Measurements from ENCODE around the gene ACSF3.
"Not testable (repeated sequence)": the region's sequence is repeated elsewhere in the genome, so short reads cannot be mapped to it uniquely, and the experiment has no call there.

The ACSF3 gene

GRCh38 chr16:89073346-89074071 is 20.1 kb upstream of the ACSF3 start:
- ATAC-seq, result no peak

- ATAC-seq, result not testable (repeated sequence)
Observed at GRCh38 chr16:89074072-89074674, 19.5 kb upstream of the ACSF3 start.

GRCh38 chr16:89074803-89075688 is 18.6 kb upstream of the ACSF3 start:
- no peak for ATAC-seq

- no peak for ATAC-seq
Observed at GRCh38 chr16:89076159-89076558, 17.5 kb upstream of the ACSF3 start.

GRCh38 chr16:89077076-89077475 is 16.6 kb upstream of the ACSF3 start:
- ATAC-seq, result no peak

GRCh38 chr16:89078172-89078571 is 15.5 kb upstream of the ACSF3 start:
- no peak for ATAC-seq

GRCh38 chr16:89079434-89079980 is 14.1 kb upstream of the ACSF3 start:
- no peak for ATAC-seq

GRCh38 chr16:89080196-89080853 is 13.3 kb upstream of the ACSF3 start:
- ATAC-seq, result no peak

GRCh38 chr16:89081556-89081955 is 12.1 kb upstream of the ACSF3 start:
- no peak for ATAC-seq

GRCh38 chr16:89084411-89084810 is 9.2 kb upstream of the ACSF3 start:
- ATAC-seq, result no peak

- ATAC-seq, result no peak
Observed at GRCh38 chr16:89084814-89085612, 8.6 kb upstream of the ACSF3 start.

GRCh38 chr16:89085755-89086154 is 7.9 kb upstream of the ACSF3 start:
- no peak for ATAC-seq

- no peak for ATAC-seq
Observed at GRCh38 chr16:89087922-89088497, 5.6 kb upstream of the ACSF3 start.

- no peak for ATAC-seq
Observed at GRCh38 chr16:89089120-89089519, 4.5 kb upstream of the ACSF3 start.

- ATAC-seq, result no peak
Observed at GRCh38 chr16:89090182-89090630, 3.4 kb upstream of the ACSF3 start.

- ATAC-seq, result no peak
Observed at GRCh38 chr16:89090669-89091426, 2.8 kb upstream of the ACSF3 start.

GRCh38 chr16:89092013-89092412 is 1.6 kb upstream of the ACSF3 start:
- ATAC-seq, result no peak

- ATAC-seq, result not testable (repeated sequence)
Observed at GRCh38 chr16:89093252-89093601, 425 bp upstream of the ACSF3 start.

GRCh38 chr16:89094252-89094879 is 714 bp downstream of the ACSF3 start:
- no peak for ATAC-seq

GRCh38 chr16:89094880-89095258 is 1.2 kb downstream of the ACSF3 start:
- no peak for ATAC-seq
